CD4-positive, alpha-beta T cell (primary cell): ENCODE measurements around the gene TMPRSS11D. TPM values are rescaled to one million over a fixed set of nuclear protein-coding genes. Genes with fewer than 3 reads are reported as not detected.

Experiments
- ATAC-seq: fragments of 200-7000 bp; cut with Tn5 transposase; one replicate; pipeline ENCODE4 v1.10.0; 2022; ENCODE audit warnings: mild to moderate bottlenecking; ENCODE audit not compliant: poor library complexity
- CTCF ChIA-PET: fragments of 350-600 bp; sonication (Branson Sonifier 250); formaldehyde crosslinking; loops from one replicate; lab custom pipeline; 2021; ENCODE audit warnings: antibody characterized with exemption, inconsistent platforms; lab: Charles Lee
- POLR2A ChIA-PET: fragments of 350-600 bp; sonication (Branson Sonifier 250); formaldehyde crosslinking; loops from one replicate; lab custom pipeline; 2021; ENCODE audit warnings: antibody characterized with exemption, inconsistent platforms; lab: Charles Lee
- DNase-seq, 14 experiments: peaks; one replicate each; pipeline ENCODE4 v3.0.0-alpha.2; 2013 to 2020; ENCODE audit warnings: mixed read lengths in 2 of 14
- H3K27ac ChIP-seq, 2 donors: one replicate each; pipeline versions ENCODE4 v1.5.1 to v1.7.0; 2013; ENCODE audit warnings: low read length in 2 of 2, low read depth in 1 of 2, mild to moderate bottlenecking in 1 of 2
- H3K27me3 ChIP-seq, 2 experiments: 1 replicate in 1 of 2; 2 replicates in 1 of 2; pipeline versions ENCODE4 v1.6.1 to v1.7.0; 2013; ENCODE audit warnings: low read length in 2 of 2, control low read depth in 1 of 2, mild to moderate bottlenecking in 1 of 2, moderate library complexity in 1 of 2; ENCODE audit not compliant: insufficient read depth in 2 of 2, control insufficient read depth in 1 of 2
- H3K36me3 ChIP-seq: one replicate; pipeline ENCODE4 v1.6.1; 2013; ENCODE audit warnings: low read length, control low read depth; ENCODE audit not compliant: insufficient read depth
- H3K4me1 ChIP-seq: one replicate; pipeline ENCODE4 v1.6.1; 2013; ENCODE audit warnings: low read length, control low read depth; ENCODE audit not compliant: insufficient read depth
- H3K4me3 ChIP-seq: one replicate; pipeline ENCODE4 v1.5.1; 2013; ENCODE audit warnings: mild to moderate bottlenecking, low read length, moderate library complexity
- H3K9me3 ChIP-seq, 2 experiments: 1 replicate in 1 of 2; 2 replicates in 1 of 2; pipeline versions ENCODE4 v1.6.1 to v1.7.0; 2013; ENCODE audit warnings: low read length in 2 of 2, mild to moderate bottlenecking in 2 of 2, control low read depth in 1 of 2, moderate library complexity in 1 of 2; ENCODE audit not compliant: control insufficient read depth in 1 of 2, insufficient read depth in 1 of 2
- H3K27ac Mint-ChIP-seq: one replicate; pipeline ENCODE4 v1.8.0; 2020; ENCODE audit warnings: mixed read lengths
- H3K27me3 Mint-ChIP-seq: one replicate; pipeline ENCODE4 v1.8.0; 2021; ENCODE audit warnings: mixed read lengths
- H3K36me3 Mint-ChIP-seq: one replicate; pipeline ENCODE4 v1.8.0; 2021; ENCODE audit warnings: low read depth, mixed read lengths
- H3K4me1 Mint-ChIP-seq: one replicate; pipeline ENCODE4 v1.8.0; 2021; ENCODE audit warnings: low read depth, mixed read lengths
- H3K4me3 Mint-ChIP-seq: one replicate; pipeline ENCODE4 v1.8.0; 2020; ENCODE audit warnings: mild to moderate bottlenecking, mixed read lengths
- H3K9me3 Mint-ChIP-seq: one replicate; pipeline ENCODE4 v1.8.0; 2020; ENCODE audit warnings: mixed read lengths
- CTCF ChIP-seq: fragments of 200-600 bp; IDR thresholded peaks from one replicate; pipeline ENCODE4 v1.8.0; 2022; ENCODE audit warnings: antibody characterized with exemption, mild to moderate bottlenecking
- intact Hi-C, 2 experiments: fragments of 100-400 bp; cut with DNase I in 1 of 2; cut with micrococcal nuclease in 1 of 2; formaldehyde crosslinking; loops; one replicate each; pipeline versions ENCODE4 v1.15.1 to v1.9.0; 2023 to 2025; cut with DNase I, micrococcal nuclease
- total RNA-seq, 174 experiments: library from RNA in 2 of 174; stranded (reverse) in 2 of 174; gene quantifications; one replicate each; pipeline ENCODE4 v1.2.3 and lab custom pipeline; 2021 to 2026

TMPRSS11D gene
- total RNA-seq, 2 experiments from 2014 or later: not detected

- Histone ChIP-seq H3K27me3 (no peaks in the 10 kb centered on the region), H3K27ac (no peak overlapping the region), H3K36me3 (no peaks in the 10 kb centered on the region), H3K4me1 (no peaks in the 10 kb centered on the region), H3K9me3 (no peaks in the 10 kb centered on the region), H3K4me3 (no peak overlapping the region)
- Mint-ChIP-seq H3K4me3 (no peak overlapping the region), H3K27me3 (no peaks in the 10 kb centered on the region), H3K27ac (no peak overlapping the region), H3K9me3 (peaks cover 2% of the 10 kb centered on the region), H3K36me3 (no peaks in the 10 kb centered on the region), H3K4me1 (no peaks in the 10 kb centered on the region)
- no peak for ATAC-seq
- CTCF ChIA-PET: no interaction called here
- TF ChIP-seq CTCF: no peak
- POLR2A ChIA-PET: no interaction called here
- no peak for DNase-seq
- intact Hi-C loops: no loop called here
These were observed 2.8 kb downstream of the TMPRSS11D start for GRCh38 chr4:67880866-67881610.

- POLR2A ChIA-PET: no interaction called here
- no peaks in the 10 kb centered on the region for H3K9me3 ChIP-seq
These were observed 4.3 kb downstream of the TMPRSS11D start for GRCh38 chr4:67879486-67879885.

GRCh38 chr4:67877086-67877485 lies 6.7 kb downstream of the TMPRSS11D start:
- no peak for DNase-seq
- Histone ChIP-seq H3K4me3 (no peak overlapping the region), H3K4me1 (no peaks in the 10 kb centered on the region), H3K36me3 (no peaks in the 10 kb centered on the region), H3K9me3 (no peaks in the 10 kb centered on the region), H3K27ac (no peak overlapping the region), H3K27me3 (no peaks in the 10 kb centered on the region)
- no peak overlapping the region for H3K27ac Mint-ChIP-seq
- no peak overlapping the region for H3K4me3 Mint-ChIP-seq
- intact Hi-C loops: no loop called here
- ChIA-PET POLR2A (no interaction called here), CTCF (no interaction called here)
- ATAC-seq: no peak
- H3K36me3 Mint-ChIP-seq: no peaks in the 10 kb centered on the region
- H3K9me3 Mint-ChIP-seq: peaks cover 2% of the 10 kb centered on the region
- no peak for TF ChIP-seq CTCF
- no peaks in the 10 kb centered on the region for H3K27me3 Mint-ChIP-seq
- H3K4me1 Mint-ChIP-seq: no peaks in the 10 kb centered on the region

More at GRCh38 chr4:67879486-67879885, 4.3 kb downstream of the TMPRSS11D start:
- Mint-ChIP-seq H3K4me3 (no peak overlapping the region), H3K9me3 (peaks cover 2% of the 10 kb centered on the region), H3K36me3 (no peaks in the 10 kb centered on the region), H3K27ac (no peak overlapping the region), H3K27me3 (no peaks in the 10 kb centered on the region), H3K4me1 (no peaks in the 10 kb centered on the region)
- CTCF ChIA-PET: interaction anchor here (1.1 kb wide), 1 partner anchor 9 kb away, joined by 4 read pairs; no protein-coding TSS in a partner anchor
- H3K27ac ChIP-seq: no peak overlapping the region
- no peak for TF ChIP-seq CTCF
- intact Hi-C loops: no loop called here
- no peaks in the 10 kb centered on the region for H3K36me3 ChIP-seq
- H3K27me3 ChIP-seq: no peaks in the 10 kb centered on the region
- no peak for DNase-seq
- no peaks in the 10 kb centered on the region for H3K4me1 ChIP-seq
- no peak for ATAC-seq
- H3K4me3 ChIP-seq: no peak overlapping the region
